HL-60 (cell line): ENCODE measurements around the gene EPOP.

ENCODE experiments used
- DNase-seq, 2 experiments: peaks; one replicate each; pipeline ENCODE4 v3.0.0-alpha.2; 2010 to 2020; ENCODE audit warnings: low read depth in 1 of 2, low spot score in 1 of 2
- H3K27ac ChIP-seq: fragments of 250-450 bp; sonication (Bioruptor Pico); replicated peaks from 2 replicates; pipeline ENCODE4 v1.5.1; 2020; ENCODE audit warnings: mild to moderate bottlenecking, moderate library complexity
- H3K27me3 ChIP-seq: fragments of 250-450 bp; sonication (Bioruptor Pico); 2 replicates; pipeline ENCODE4 v1.5.1; 2021; ENCODE audit warnings: mild to moderate bottlenecking, moderate library complexity; ENCODE audit not compliant: insufficient read depth, poor library complexity, severe bottlenecking
- H3K4me3 ChIP-seq: replicated peaks from 2 replicates; pipeline ENCODE4 v1.5.1; 2011; ENCODE audit warnings: mild to moderate bottlenecking, control low read depth, low read length; ENCODE audit not compliant: insufficient read depth
- CTCF ChIP-seq: IDR thresholded peaks from one replicate; pipeline ENCODE4 v1.5.1; 2011; ENCODE audit warnings: low read length, control low read depth, inconsistent platforms; ENCODE audit not compliant: insufficient read depth
- GABPA ChIP-seq: IDR thresholded peaks from 2 replicates; pipeline ENCODE4 v1.6.1; 2012; ENCODE audit warnings: low read depth
- POLR2AphosphoS5 ChIP-seq: IDR thresholded peaks from 2 replicates; pipeline ENCODE4 v1.6.1; 2012; ENCODE audit warnings: low read depth
- REST ChIP-seq: IDR thresholded peaks from 2 replicates; pipeline ENCODE4 v1.6.1; 2012; ENCODE audit warnings: low read depth; ENCODE audit not compliant: insufficient replicate concordance
- SPI1 ChIP-seq: IDR thresholded peaks from 2 replicates; pipeline ENCODE4 v1.6.1; 2012; ENCODE audit warnings: low read depth, mild to moderate bottlenecking, borderline replicate concordance

Gene EPOP

DNA sequence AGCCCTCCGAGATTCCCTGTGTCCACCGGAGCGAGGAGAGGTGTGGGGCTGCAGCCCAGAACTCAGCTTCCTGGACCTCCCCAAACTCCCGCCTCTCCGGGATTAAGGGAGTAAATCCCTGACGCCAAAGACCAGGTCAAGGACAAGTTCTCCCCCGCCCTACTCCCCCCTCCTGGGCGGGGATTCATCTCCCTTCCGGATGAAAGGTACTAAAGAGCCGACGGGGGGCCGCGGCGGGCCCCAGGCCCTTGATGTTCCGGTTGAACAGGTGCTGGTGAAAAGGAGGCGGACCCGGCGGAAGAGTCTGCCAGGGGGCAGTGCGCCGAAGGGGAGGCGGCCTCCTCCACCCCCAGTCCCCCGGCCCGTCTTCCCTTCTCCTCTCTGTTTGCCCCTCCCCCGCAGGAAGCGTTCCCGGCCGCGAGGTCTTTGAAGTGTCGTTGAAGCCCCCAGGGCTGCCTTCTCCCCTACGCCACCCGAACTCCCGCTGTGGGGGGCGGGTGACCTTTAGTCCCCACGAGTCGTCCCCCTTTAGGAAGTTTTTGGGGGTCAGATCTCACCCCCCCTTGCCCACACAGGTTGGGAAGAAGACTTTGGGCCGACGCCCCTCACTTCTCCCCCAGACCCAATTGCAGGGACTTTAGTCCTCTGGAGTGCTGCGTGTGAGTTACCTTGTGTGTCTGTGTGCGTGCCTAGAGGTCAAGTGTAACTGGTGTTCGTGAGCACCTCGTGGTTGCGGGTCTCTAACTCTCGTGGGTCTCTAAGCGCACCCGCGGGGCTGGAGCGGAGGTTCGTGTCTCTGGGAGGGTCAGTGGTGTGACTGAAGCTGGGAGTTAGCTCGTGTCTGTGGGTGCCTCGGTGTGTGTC is 29.2 kb upstream of the EPOP start:
- TF ChIP-seq REST (no peak), GABPA (peak; percentile 16; the same call in 1 of the 2 replicates)
- peak in 1 of 2 experiments; percentile 77 for DNase-seq
- H3K4me3 ChIP-seq = peak overlapping the region; percentile 59
- H3K27ac ChIP-seq = peak overlapping the region; percentile 89
- no peaks in the 10 kb centered on the region for H3K27me3 ChIP-seq

- Histone ChIP-seq H3K27me3 (no peaks in the 10 kb centered on the region), H3K4me3 (peak overlapping the region; percentile 40), H3K27ac (peak overlapping the region; percentile 89)
- DNase-seq = no peak
- TF ChIP-seq SPI1 (peak; percentile 20; the same call in 1 of the 2 replicates), POLR2AphosphoS5 (no peak)
Observed at GRCh38 chr17:38702916-38703741, 28.4 kb upstream of the EPOP start.

DNA sequence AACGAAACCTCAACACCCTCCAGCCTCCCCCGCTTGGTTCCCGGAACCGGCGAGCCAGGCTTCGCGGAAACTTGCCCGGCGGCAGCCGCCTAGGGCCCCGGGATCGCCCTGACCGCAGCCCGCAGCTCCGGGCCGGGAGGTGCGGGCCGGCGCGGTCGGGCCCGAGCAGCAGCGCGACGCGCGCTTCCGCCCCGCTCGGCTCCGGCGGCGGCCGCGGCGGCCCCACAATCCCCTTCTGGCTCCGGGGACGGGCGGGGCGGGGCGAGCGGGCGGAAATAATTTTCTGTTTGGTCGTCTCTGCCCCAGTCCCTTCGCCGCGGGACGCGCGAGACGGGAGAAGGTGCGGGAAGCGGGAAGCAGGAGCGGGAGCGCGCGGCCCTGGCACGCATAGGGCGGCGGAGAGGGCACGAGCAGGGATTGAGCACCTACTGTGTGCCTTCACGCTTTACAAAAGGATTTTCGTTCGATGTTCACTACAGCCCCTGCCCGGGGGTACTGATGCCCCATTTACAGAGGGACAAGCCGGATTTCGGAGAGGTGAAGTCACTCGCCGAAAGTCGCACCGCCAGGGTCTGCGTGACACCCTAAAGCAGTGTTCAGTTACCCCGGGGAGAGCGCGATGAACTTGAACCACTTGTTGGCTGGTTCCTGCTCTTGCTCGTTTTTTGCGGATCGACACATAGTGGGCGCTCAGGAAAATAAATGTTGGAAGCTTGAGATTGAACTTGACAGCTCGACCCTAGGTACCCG is 27.6 kb upstream of the EPOP start:
- Histone ChIP-seq H3K4me3 (peak overlapping the region; percentile 40), H3K27ac (peak overlapping the region; percentile 89), H3K27me3 (no peaks in the 10 kb centered on the region)
- TF ChIP-seq SPI1 = no peak
- TF ChIP-seq REST = no peak
- peak; percentile 22; the same call in 1 of the 2 replicates for TF ChIP-seq GABPA
- TF ChIP-seq POLR2AphosphoS5 = no peak; the same call in 1 of the 2 replicates
- TF ChIP-seq CTCF = no peak
- peak; percentile 79 to 90 for DNase-seq

GRCh38 chr17:38701504-38702165 is 26.9 kb upstream of the EPOP start:
- Histone ChIP-seq H3K27ac (peak overlapping the region; percentile 89), H3K4me3 (peak overlapping the region; percentile 39), H3K27me3 (no peaks in the 10 kb centered on the region)
- peak in 1 of 2 experiments; percentile 51 for DNase-seq
- TF ChIP-seq CTCF = no peak
- TF ChIP-seq REST = no peak
- peak; percentile 43; the same call in 1 of the 2 replicates for TF ChIP-seq POLR2AphosphoS5
- peak; percentile 28; the same call in 1 of the 2 replicates for TF ChIP-seq SPI1
